Measurements from ENCODE around the gene NNAT.
"Not testable (repeated sequence)": the region's sequence is repeated elsewhere in the genome, so short reads cannot be mapped to it uniquely, and the experiment has no call there.

NNAT gene

DNA sequence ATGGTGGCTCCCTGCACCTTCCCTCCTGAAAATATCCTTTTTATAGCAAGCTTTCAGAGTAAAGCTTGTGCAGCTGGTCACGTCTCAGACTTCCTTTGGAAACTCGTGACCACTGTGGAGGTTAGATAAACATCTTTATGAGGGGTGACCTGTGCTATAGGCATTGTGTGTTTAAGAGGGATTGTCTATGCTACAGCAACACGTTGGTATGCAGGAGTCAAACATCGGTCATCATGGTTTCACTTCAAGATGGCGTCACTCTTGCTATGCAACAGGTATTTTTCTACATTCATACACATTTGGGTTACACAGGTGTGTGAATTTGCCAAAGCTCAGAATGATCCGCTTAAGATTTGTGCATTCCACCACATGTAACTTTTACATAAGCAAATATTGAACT lies 21.2 kb downstream of the NNAT start:
- no peak for DNase-seq

DNA sequence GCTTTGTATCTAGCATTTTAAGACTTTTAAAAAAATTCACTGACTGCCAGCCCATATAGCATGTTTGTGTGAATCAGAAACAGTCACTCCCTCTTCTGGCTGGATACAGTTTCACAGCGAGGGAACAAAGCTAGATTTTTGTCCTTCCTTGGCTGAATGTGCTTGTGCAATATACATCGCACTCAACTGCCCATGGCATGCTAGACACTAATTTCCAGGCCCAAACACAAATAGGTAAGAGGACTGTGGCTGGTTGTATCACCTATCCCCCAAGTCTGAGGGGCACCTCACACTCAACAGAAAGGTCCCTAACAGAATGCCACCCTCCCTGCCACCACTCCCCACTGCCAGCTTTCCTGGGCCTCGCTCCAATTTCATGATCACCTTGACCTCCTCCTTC lies 22.8 kb downstream of the NNAT start:
- DNase-seq: peak; percentile 18

DNA sequence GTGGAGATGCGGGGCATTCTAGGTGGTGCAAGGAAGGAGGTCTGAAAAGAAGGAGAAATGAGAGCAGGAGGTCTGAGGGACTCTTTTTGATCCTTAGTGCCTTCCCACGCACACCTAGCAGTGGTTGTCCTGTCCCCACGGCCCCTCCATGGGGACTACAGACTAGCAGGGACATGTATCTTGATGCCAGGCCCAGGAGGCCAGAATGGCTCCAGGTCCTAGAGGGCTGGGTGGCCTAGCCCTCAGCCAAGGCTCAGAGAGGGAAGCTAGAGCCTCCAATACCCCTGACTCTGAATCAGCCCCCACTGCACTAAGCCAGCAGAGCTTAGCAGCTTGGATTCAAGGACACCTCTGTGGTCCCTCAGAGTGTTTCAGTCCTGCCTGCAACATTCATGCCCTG lies 23.3 kb downstream of the NNAT start:
- DNase-seq: no peak

DNA sequence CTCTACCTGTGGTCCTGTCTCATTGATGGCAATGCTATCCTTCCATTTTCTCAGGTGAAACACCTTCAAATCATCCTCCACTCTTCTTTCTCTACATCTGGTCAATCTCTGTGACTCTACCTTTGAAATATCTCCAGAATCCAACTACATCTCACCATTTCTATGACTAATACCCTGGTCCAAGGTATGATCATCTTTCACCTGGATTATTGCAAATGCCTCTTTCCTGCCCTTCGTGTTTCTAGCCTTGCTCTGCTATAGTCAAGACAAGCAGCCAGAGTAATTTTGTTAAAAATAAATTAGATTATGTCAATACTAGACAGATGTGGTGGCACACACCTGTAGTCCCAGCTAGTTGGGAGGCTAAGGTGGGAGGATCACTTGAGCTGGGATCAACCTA lies 24.5 kb downstream of the NNAT start:
- DNase-seq: no peak

- DNase-seq: no peak
These were observed 26.9 kb downstream of the NNAT start for GRCh38 chr20:37547912-37548311.

DNA sequence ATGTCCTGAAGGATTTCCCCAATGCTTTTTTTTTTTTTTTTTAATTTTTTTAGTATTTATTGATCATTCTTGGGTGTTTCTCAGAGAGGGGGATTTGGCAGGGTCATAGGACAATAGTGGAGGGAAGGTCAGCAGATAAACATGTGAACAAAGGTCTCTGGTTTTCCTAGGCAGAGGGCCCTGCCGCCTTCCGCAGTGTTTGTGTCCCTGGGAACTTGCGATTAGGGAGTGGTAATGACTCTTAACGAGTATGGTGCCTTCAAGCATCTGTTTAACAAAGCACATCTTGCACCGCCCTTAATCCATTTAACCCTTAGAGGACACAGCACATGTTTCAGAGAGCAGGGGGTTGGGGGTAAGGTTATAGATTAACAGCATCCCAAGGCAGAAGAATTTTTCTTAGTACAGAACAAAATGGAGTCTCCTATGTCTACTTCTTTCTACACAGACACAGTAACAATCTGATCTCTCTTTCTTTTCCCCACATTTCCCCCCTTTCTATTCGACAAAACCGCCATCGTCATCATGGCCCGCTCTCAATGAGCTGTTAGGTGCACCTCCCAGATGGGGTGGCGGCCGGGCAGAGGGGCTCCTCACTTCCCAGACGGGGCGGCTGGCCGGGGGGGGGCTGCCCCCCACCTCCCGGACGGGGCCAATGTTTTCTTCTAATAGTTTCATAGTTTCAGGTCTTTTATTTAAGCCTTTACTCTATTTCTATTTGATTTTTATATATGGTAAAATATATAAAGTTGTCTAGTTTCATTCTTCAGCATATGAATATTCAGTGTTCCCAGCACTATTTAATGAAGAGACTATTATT lies 29.3 kb downstream of the NNAT start:
- not testable (repeated sequence) for DNase-seq

- not testable (repeated sequence) for DNase-seq
These were observed 30.6 kb downstream of the NNAT start for GRCh38 chr20:37551660-37552059.

- peak; percentile 37 for DNase-seq
These were observed 31.4 kb downstream of the NNAT start for GRCh38 chr20:37552415-37552814.

GRCh38 chr20:37554721-37555298 lies 33.8 kb downstream of the NNAT start:
- not testable (repeated sequence) for DNase-seq

- no peak for DNase-seq
These were observed 35.5 kb downstream of the NNAT start for GRCh38 chr20:37556538-37556937.

- no peak for DNase-seq
These were observed 37.3 kb downstream of the NNAT start for GRCh38 chr20:37558306-37558705.

DNA sequence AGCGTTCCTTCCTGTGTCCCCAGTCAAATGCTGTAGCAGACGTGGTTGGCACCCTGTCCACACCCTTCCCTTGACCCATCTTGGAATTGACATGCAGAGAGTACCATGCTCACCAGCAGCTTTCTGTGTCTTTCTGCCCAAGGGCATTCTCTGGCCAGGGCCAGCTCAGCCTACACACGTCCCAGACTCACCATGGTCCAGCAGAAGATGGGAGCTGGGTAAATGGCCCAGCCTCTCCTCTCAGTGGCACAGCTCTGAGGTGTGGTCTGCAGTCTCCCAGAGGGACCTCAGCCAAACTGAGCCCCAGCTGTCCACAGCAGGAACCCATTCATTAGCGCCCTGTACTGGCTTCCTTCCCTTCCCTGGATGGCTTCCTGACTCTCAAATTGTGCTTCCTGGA lies 37.7 kb downstream of the NNAT start:
- DNase-seq: no peak

DNA sequence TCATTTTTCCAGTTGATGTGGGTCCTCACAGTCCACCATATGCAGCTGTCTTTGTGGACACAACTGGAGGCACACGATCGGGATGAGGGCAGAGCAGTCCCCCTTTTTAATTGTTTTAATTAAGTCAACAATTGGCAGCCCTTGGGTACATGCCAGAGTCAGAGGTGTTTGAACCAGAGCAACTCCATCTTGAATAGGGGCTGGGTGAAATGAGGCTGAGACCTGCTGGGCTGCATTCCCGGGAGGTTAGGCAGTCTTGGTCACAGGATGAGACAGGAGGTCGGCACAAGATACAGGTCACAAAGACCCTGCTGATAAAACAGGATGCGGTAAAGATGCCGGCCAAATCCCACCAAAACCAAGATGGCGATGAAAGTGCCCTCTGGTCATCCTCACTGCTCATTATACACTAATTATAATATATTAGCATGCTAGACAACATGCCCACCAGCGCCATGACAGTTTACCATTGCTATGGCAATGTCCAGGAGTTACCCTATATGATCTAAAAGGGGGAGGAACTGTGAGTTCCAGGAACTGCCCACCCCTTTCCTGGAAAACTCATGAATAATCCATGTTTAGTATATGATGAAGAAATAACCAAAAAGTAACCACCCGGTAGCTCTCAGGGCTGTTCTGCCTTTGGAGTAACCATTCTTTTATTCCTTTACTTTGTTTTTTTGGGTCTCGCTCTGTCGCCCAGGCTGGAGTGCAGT lies 38.4 kb downstream of the NNAT start:
- DNase-seq: no peak

GRCh38 chr20:37560629-37561028 lies 39.6 kb downstream of the NNAT start:
- DNase-seq: no peak

DNA sequence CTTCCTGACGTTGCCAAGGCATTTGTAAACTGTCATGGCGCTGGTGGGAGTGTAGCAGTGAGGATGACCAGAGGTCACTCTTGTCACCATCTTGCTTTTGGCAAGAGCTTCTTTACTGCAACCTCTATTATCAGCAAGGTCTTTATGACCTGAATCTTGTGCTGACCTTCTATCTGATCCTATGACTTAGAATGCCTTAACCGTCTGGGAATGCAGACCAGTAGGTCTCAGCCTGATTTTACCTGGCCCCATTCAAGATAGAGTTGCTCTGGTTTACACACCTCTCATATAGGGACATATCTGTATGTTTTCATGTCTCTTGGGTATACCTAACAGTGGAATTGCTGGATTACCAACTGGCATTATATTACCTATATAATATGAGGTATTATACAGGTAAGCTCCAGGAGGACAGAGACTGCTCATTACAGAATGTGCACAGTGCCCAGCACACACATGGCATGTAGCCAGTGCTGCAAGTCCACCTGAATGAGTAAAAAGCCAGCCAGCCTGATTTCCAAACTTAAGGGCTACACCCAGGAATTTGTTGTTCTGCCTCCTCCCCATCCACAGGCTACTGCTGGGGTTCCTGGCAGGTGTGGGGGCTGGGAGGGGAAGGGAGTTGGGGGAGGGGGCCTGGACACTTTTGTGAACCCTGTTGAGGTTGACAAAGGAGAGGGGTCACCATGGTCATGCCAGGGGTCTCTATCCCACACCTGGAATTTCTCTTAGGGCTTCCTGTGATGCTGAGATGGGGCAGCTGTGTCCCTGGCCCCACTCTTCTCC lies 41.8 kb downstream of the NNAT start:
- DNase-seq: no peak

- DNase-seq: no peak
These were observed 43.0 kb downstream of the NNAT start for GRCh38 chr20:37564016-37564387.

DNA sequence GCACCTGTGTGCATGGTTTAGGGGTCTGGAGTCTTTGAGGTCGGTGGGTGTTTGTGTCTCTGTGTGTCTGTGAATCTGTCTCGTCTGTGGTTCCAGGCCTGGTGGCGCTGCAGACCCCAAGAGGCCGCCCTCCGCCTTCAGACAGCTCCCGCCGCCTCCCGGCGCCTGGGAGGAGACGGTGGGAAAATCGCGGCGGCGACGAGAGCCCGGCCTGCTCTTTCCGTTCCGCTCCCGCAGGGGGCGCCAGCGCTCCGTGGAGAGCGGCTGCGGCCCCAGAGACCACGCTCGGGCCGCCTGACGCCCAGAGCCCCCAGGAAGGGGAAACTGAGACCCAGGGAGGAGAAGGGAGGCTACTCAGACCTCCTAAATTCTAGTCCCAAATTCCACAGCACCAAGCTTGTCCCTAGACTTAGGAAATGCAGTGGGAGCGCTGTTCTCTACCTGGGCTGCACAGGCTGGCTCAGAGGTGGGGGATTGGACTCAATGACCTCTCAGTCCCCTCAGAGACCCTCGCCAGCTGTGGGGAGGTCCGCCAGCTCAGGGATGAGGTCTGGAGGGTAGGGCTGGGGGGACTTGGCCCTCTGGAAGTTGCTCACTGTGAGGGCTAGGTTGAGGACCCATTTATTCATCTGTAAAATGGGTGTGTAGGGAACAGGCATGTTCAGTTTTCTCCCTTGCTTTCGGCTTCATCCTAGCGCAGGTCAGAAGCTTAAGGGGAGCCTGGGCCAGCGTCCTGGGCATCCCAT lies 43.5 kb downstream of the NNAT start:
- peak; percentile 63 for DNase-seq

- DNase-seq: peak; percentile 10
These were observed 44.2 kb downstream of the NNAT start for GRCh38 chr20:37565134-37565811.

- no peak for DNase-seq
These were observed 45.7 kb downstream of the NNAT start for GRCh38 chr20:37566590-37567330.

GRCh38 chr20:37567331-37567665 lies 46.2 kb downstream of the NNAT start:
- DNase-seq: no peak

Data from DMS53 (cell line).